ENCODE data around the gene HNF4A. TPM values are rescaled to one million over a fixed set of nuclear protein-coding genes. Genes with fewer than 3 reads are reported as not detected.

HNF4A gene
- total and polyA plus RNA-seq, 2 of the 4 experiments (the other 2 are of a cell fraction), result not detected

GRCh38 chr20:44410583-44411019 is 55.1 kb downstream of the HNF4A start:
- H3K23ac ChIP-seq (ENCODE audit: low read depth, low read length), result no peak overlapping the region
- no peak overlapping the region for H3K9ac ChIP-seq (ENCODE audit: low read depth, low read length)
- H4K91ac ChIP-seq (ENCODE audit: insufficient read depth, low read depth, low read length), result no peak overlapping the region
- no peak overlapping the region for H3K4ac ChIP-seq (ENCODE audit: low read depth, low read length)
- H3K36me3 ChIP-seq (ENCODE audit: control insufficient read depth, insufficient read depth, low read length), result no peaks in the 10 kb centered on the region
- no peaks in the 10 kb centered on the region for H3K9me3 ChIP-seq (ENCODE audit: control insufficient read depth, insufficient read depth, low read length)
- no TSS peak for BruUV-seq (replicated peaks)
- H2AK9ac ChIP-seq (replicated peaks; ENCODE audit: low read depth, low read length, poor library complexity), result no peak overlapping the region
- no peak overlapping the region for H2AFZ ChIP-seq (replicated peaks; ENCODE audit: low read length, poor library complexity)
- H3K79me1 ChIP-seq (ENCODE audit: low read depth in 1 of 2, low read length in 2 of 2), result no peaks in the 10 kb centered on the region
- dilution Hi-C loops (cut with HindIII; ENCODE audit: low sequenced_read_pairs, unreplicated experiment) (no loop called here), in situ Hi-C loops (cut with MboI; ENCODE audit: low sequenced_read_pairs) (no loop called here), intact Hi-C loops (cut with micrococcal nuclease) (no loop called here)
- H3K18ac ChIP-seq (ENCODE audit: low read depth, low read length), result no peak overlapping the region
- H4K8ac ChIP-seq (ENCODE audit: low read depth in 2 of 2, low read length in 2 of 2), result no peak overlapping the region
- no peak overlapping the region for H3K4me3 ChIP-seq (ENCODE audit: insufficient read depth, low read depth, low read length)
- no peak overlapping the region for H2BK5ac ChIP-seq (ENCODE audit: low read depth, low read length, poor library complexity, severe bottlenecking)
- ATAC-seq (ENCODE audit: low read depth), result no peak
- H4K5ac ChIP-seq (ENCODE audit: low read depth, low read length), result no peak overlapping the region
- TF ChIP-seq RCOR1 (IDR thresholded peaks at IDR 0.05; ENCODE audit: insufficient replicate concordance, low read length), result no peak
- TF ChIP-seq SMC3 (IDR thresholded peaks at IDR 0.05; ENCODE audit: low read depth, low read length), result no peak
- no peak for TF ChIP-seq ELK1 (IDR thresholded peaks at IDR 0.05; ENCODE audit: borderline replicate concordance, low read depth, low read length)
- TF ChIP-seq CTCF (conservative IDR thresholded peaks at IDR 0.05; ENCODE audit: low read depth, low read length), result no peak
- TF ChIP-seq BHLHE40 (IDR thresholded peaks at IDR 0.05; ENCODE audit: low read depth, low read length), result no peak
- TF ChIP-seq FOS (IDR thresholded peaks at IDR 0.05; ENCODE audit: low read depth, low read length), result no peak
- TF ChIP-seq CHD1 (IDR thresholded peaks at IDR 0.05; ENCODE audit: low read depth, low read length), result no peak
- no peak for TF ChIP-seq MAZ (IDR thresholded peaks at IDR 0.05; ENCODE audit: borderline replicate concordance, low read depth, low read length)
- no peak for TF ChIP-seq MXI1 (IDR thresholded peaks at IDR 0.05; ENCODE audit: borderline replicate concordance, low read depth, low read length)
- no peak for TF ChIP-seq USF2 (IDR thresholded peaks at IDR 0.05; ENCODE audit: low read depth, low read length)
- TF ChIP-seq RAD21 (IDR thresholded peaks at IDR 0.05; ENCODE audit: low read length), result no peak
- TF ChIP-seq MAFK (IDR thresholded peaks at IDR 0.05; ENCODE audit: low read depth, low read length), result no peak
- no peak for TF ChIP-seq RFX5 (IDR thresholded peaks at IDR 0.05; ENCODE audit: low read depth, low read length)
- no peak for TF ChIP-seq POLR2A (IDR thresholded peaks at IDR 0.05; ENCODE audit: low read depth, low read length)
- TF ChIP-seq CEBPB (IDR thresholded peaks at IDR 0.05; ENCODE audit: low read depth, low read length), result no peak
- H3K4me1 ChIP-seq (ENCODE audit: control insufficient read depth, insufficient read depth, low read length), result no peaks in the 10 kb centered on the region
- no peak for DNase-seq
- no peak overlapping the region for H3K14ac ChIP-seq (replicated peaks; ENCODE audit: low read depth, low read length)
- H2AK5ac ChIP-seq (ENCODE audit: low read depth, low read length), result no peak overlapping the region
- H3K27ac ChIP-seq (ENCODE audit: insufficient read depth, low read length), result no peak overlapping the region
- peaks cover 48% of the 10 kb centered on the region for H3K27me3 ChIP-seq (ENCODE audit: control insufficient read depth, insufficient read depth, low read length)
- no peak overlapping the region for H3K56ac ChIP-seq (ENCODE audit: extremely low read depth, insufficient read depth, low read length)
- H2BK20ac ChIP-seq (ENCODE audit: low read depth, low read length), result no peak overlapping the region
- WGBS, 2 experiments (ENCODE audit: extremely low coverage in 2 of 2, insufficient read length in 1 of 2), result 50% methylated on average over 1 of the region's 2 CpGs; no CpG with 5 or more reads in 1 of the 2 experiments
- no peak overlapping the region for H2BK120ac ChIP-seq (ENCODE audit: low read depth, low read length)
- no peaks in the 10 kb centered on the region for H3K9me1 ChIP-seq (ENCODE audit: insufficient read depth, low read length)
- no peak overlapping the region for H2BK15ac ChIP-seq (ENCODE audit: low read depth, low read length)
- no peaks in the 10 kb centered on the region for H4K20me1 ChIP-seq (ENCODE audit: insufficient read depth, low read length)
- CTCF ChIA-PET, result interaction anchor here (0.5 kb wide), 2 partner anchors 24 to 191 kb away, joined by 3 to 6 read pairs; no protein-coding TSS in a partner anchor
- POLR2A ChIA-PET (ENCODE audit: unreplicated experiment), result no interaction called here
- H3K4me2 ChIP-seq (ENCODE audit: low read depth, low read length), result no peak overlapping the region
